Esophagus (tissue), 2 donors: Measurements from ENCODE around the gene P4HA3. TPM values are rescaled to one million over a fixed set of nuclear protein-coding genes. Genes with fewer than 3 reads are reported as not detected.

ENCODE experiments used
- H3K27ac ChIP-seq, 2 donors: one replicate each; pipeline ENCODE4 v1.5.1; 2013; ENCODE audit warnings: low read depth in 2 of 2, mild to moderate bottlenecking in 2 of 2, inconsistent platforms in 1 of 2, low read length in 1 of 2, moderate library complexity in 1 of 2
- H3K27me3 ChIP-seq, 2 donors: one replicate each; pipeline ENCODE4 v1.6.1; 2013; ENCODE audit warnings: low read length in 2 of 2, control low read depth in 1 of 2, mild to moderate bottlenecking in 1 of 2; ENCODE audit not compliant: insufficient read depth in 2 of 2, control insufficient read depth in 1 of 2
- H3K36me3 ChIP-seq, 2 donors: one replicate each; pipeline ENCODE4 v1.6.1; 2013; ENCODE audit warnings: low read length in 1 of 2; ENCODE audit not compliant: control insufficient read depth in 2 of 2, insufficient read depth in 2 of 2
- H3K4me1 ChIP-seq, 2 donors: one replicate each; pipeline ENCODE4 v1.6.1; 2013; ENCODE audit warnings: low read length in 1 of 2; ENCODE audit not compliant: control insufficient read depth in 2 of 2, insufficient read depth in 2 of 2
- H3K4me3 ChIP-seq, 2 donors: one replicate each; pipeline ENCODE4 v1.5.1; 2013; ENCODE audit warnings: low read length in 2 of 2, mild to moderate bottlenecking in 2 of 2, low read depth in 1 of 2, moderate library complexity in 1 of 2
- H3K9me3 ChIP-seq, 2 donors: one replicate each; pipeline ENCODE4 v1.6.1; 2013; ENCODE audit warnings: mild to moderate bottlenecking in 2 of 2, low read depth in 1 of 2, low read length in 1 of 2, moderate library complexity in 1 of 2; ENCODE audit not compliant: control insufficient read depth in 2 of 2, insufficient read depth in 1 of 2
- WGBS, 2 donors: extraction: QIAGEN DNeasy Blood & Tissue Kit; methylation state at CpG; one replicate each; pipeline ENCODE4 v1.1.7; 2013; 5-methylcytosine and 5-hydroxymethylcytosine counted together
- polyA plus RNA-seq, 2 donors: library from polyadenylated mRNA; stranded (reverse); fragments of 200-250 nt; gene quantifications; one replicate each; pipeline ENCODE4 v1.2.3, GENCODE V29; 2013
- donor health status: healthy with polysubstance abuse.
- donor health status: Bipolar disorder and iron deficiency.

P4HA3 gene
- polyA plus RNA-seq, 2 donors = 0.04 to 0.08 TPM

- Histone ChIP-seq H3K4me1 (no peaks in the 10 kb centered on the region), H3K4me3 (no peak overlapping the region), H3K36me3 (peaks cover 6 to 34% of the 10 kb centered on the region in 2 donors), H3K27ac (no peak overlapping the region), H3K9me3 (no peaks in the 10 kb centered on the region), H3K27me3 (no peaks in the 10 kb centered on the region)
- 43 to 48% methylated on average over 5 of the region's 5 CpGs for whole genome bisulfite sequencing, 2 donors
Measured at GRCh38 chr11:74255741-74256375, 55.6 kb downstream of the P4HA3 start.

- no peak overlapping the region for H3K27ac ChIP-seq
- 86% methylated on average over 8 of the region's 8 CpGs for WGBS, 2 donors
- no peaks in the 10 kb centered on the region for H3K4me1 ChIP-seq
- H3K36me3 ChIP-seq = peaks cover 12 to 43% of the 10 kb centered on the region in 2 donors
- no peaks in the 10 kb centered on the region for H3K27me3 ChIP-seq
- H3K4me3 ChIP-seq = no peak overlapping the region
- no peaks in the 10 kb centered on the region for H3K9me3 ChIP-seq
Measured at GRCh38 chr11:74253361-74253760, 58.1 kb downstream of the P4HA3 start.

- Histone ChIP-seq H3K36me3 (peaks cover 13 to 39% of the 10 kb centered on the region in 2 donors), H3K4me1 (no peaks in the 10 kb centered on the region), H3K9me3 (no peaks in the 10 kb centered on the region), H3K4me3 (no peak overlapping the region), H3K27ac (no peak overlapping the region), H3K27me3 (no peaks in the 10 kb centered on the region)
- 93 to 96% methylated on average over 2 of the region's 2 CpGs for WGBS, 2 donors
Measured at GRCh38 chr11:74249496-74249895, 61.9 kb downstream of the P4HA3 start.

- Histone ChIP-seq H3K27me3 (no peaks in the 10 kb centered on the region), H3K4me1 (no peaks in the 10 kb centered on the region), H3K27ac (no peak overlapping the region), H3K36me3 (peaks cover 13 to 30% of the 10 kb centered on the region in 2 donors), H3K4me3 (no peak overlapping the region), H3K9me3 (no peaks in the 10 kb centered on the region)
- WGBS, 2 donors = 88 to 97% methylated on average over 1 of the region's 1 CpG
Measured at GRCh38 chr11:74248469-74248868, 63.0 kb downstream of the P4HA3 start.

- Histone ChIP-seq H3K27me3 (no peaks in the 10 kb centered on the region), H3K27ac (no peak overlapping the region), H3K4me3 (no peak overlapping the region), H3K9me3 (no peaks in the 10 kb centered on the region), H3K36me3 (peaks cover 0 to 2% of the 10 kb centered on the region in 2 donors), H3K4me1 (no peaks in the 10 kb centered on the region)
- 67 to 71% methylated on average over 1 of the region's 1 CpG for WGBS, 2 donors
Measured at GRCh38 chr11:74238243-74238642, 73.2 kb downstream of the P4HA3 start.

- H3K27me3 ChIP-seq = no peaks in the 10 kb centered on the region
- H3K9me3 ChIP-seq = no peaks in the 10 kb centered on the region
- no peak overlapping the region for H3K27ac ChIP-seq
- WGBS, 2 donors = 87 to 90% methylated on average over 2 of the region's 2 CpGs
- H3K4me3 ChIP-seq = no peak overlapping the region
- H3K4me1 ChIP-seq = no peaks in the 10 kb centered on the region
- peaks cover 0 to 2% of the 10 kb centered on the region in 2 donors for H3K36me3 ChIP-seq
Measured at GRCh38 chr11:74237541-74237940, 73.9 kb downstream of the P4HA3 start.

GRCh38 chr11:74235121-74235520 is 76.3 kb downstream of the P4HA3 start:
- Histone ChIP-seq H3K27me3 (no peaks in the 10 kb centered on the region), H3K27ac (no peak overlapping the region), H3K4me3 (no peak overlapping the region), H3K36me3 (peaks cover 0 to 3% of the 10 kb centered on the region in 2 donors), H3K9me3 (no peaks in the 10 kb centered on the region), H3K4me1 (no peaks in the 10 kb centered on the region)
- WGBS, 2 donors = 90 to 93% methylated on average over 4 of the region's 4 CpGs

- no peak overlapping the region for H3K27ac ChIP-seq
- H3K27me3 ChIP-seq = no peaks in the 10 kb centered on the region
- 94 to 96% methylated on average over 3 of the region's 3 CpGs for WGBS, 2 donors
- H3K9me3 ChIP-seq = no peaks in the 10 kb centered on the region
- peaks cover 0 to 3% of the 10 kb centered on the region in 2 donors for H3K36me3 ChIP-seq
- no peaks in the 10 kb centered on the region for H3K4me1 ChIP-seq
- H3K4me3 ChIP-seq = no peak overlapping the region
Measured at GRCh38 chr11:74233683-74234082, 77.8 kb downstream of the P4HA3 start.

GRCh38 chr11:74232311-74232950 is 79.0 kb downstream of the P4HA3 start:
- Histone ChIP-seq H3K36me3 (peaks cover 0 to 3% of the 10 kb centered on the region in 2 donors), H3K27me3 (no peaks in the 10 kb centered on the region)
- 85 to 93% methylated on average over 6 of the region's 6 CpGs for WGBS, 2 donors

GRCh38 chr11:74226907-74227306 is 84.5 kb downstream of the P4HA3 start:
- Histone ChIP-seq H3K36me3 (peaks cover 0 to 3% of the 10 kb centered on the region in 2 donors), H3K4me1 (no peaks in the 10 kb centered on the region), H3K27me3 (no peaks in the 10 kb centered on the region), H3K4me3 (no peak overlapping the region), H3K27ac (no peak overlapping the region), H3K9me3 (no peaks in the 10 kb centered on the region)
- WGBS, 2 donors = 72 to 73% methylated on average over 2 of the region's 2 CpGs

More at GRCh38 chr11:74232311-74232950, 79.0 kb downstream of the P4HA3 start:
- Histone ChIP-seq H3K4me1 (no peaks in the 10 kb centered on the region), H3K4me3 (no peak overlapping the region), H3K9me3 (no peaks in the 10 kb centered on the region), H3K27ac (no peak overlapping the region)
